ENCODE measurements around the gene GALNT2. TPM values are rescaled to one million over a fixed set of nuclear protein-coding genes. Genes with fewer than 3 reads are reported as not detected.

Gene GALNT2
- total RNA-seq, 4 donors from 2014 or later = 50.7 to 85.0 (median 71.8) TPM

- ATAC-seq (ENCODE audit: low FRiP score) = no peak
- DNase-seq (ENCODE audit: low spot score) = no peak
- no peak for TF ChIP-seq CTCF (IDR thresholded peaks at IDR 0.05)
Measured at GRCh38 chr1:230109066-230109465, 42.0 kb downstream of the GALNT2 start.

GRCh38 chr1:230109895-230110667 lies 43.0 kb downstream of the GALNT2 start:
- no peak for DNase-seq (ENCODE audit: low spot score)
- no peak for TF ChIP-seq CTCF (IDR thresholded peaks at IDR 0.05)
- ATAC-seq (ENCODE audit: low FRiP score) = no peak

GRCh38 chr1:230110971-230111370 lies 43.9 kb downstream of the GALNT2 start:
- TF ChIP-seq CTCF (IDR thresholded peaks at IDR 0.05) = no peak
- ATAC-seq (ENCODE audit: low FRiP score) (no peak), DNase-seq (ENCODE audit: low spot score) (no peak)

- no peak for TF ChIP-seq CTCF (IDR thresholded peaks at IDR 0.05)
- DNase-seq (ENCODE audit: low spot score) (no peak), ATAC-seq (ENCODE audit: low FRiP score) (no peak)
Measured at GRCh38 chr1:230112131-230112701, 45.2 kb downstream of the GALNT2 start.

GRCh38 chr1:230112782-230113181 lies 45.7 kb downstream of the GALNT2 start:
- no peak for DNase-seq (ENCODE audit: low spot score)
- TF ChIP-seq CTCF (IDR thresholded peaks at IDR 0.05) = no peak

GRCh38 chr1:230113235-230113592 lies 46.2 kb downstream of the GALNT2 start:
- no peak for DNase-seq (ENCODE audit: low spot score)
- no peak for ATAC-seq (ENCODE audit: low FRiP score)
- no peak for TF ChIP-seq CTCF (IDR thresholded peaks at IDR 0.05)

More at GRCh38 chr1:230112782-230113181, 45.7 kb downstream of the GALNT2 start:
- ATAC-seq (ENCODE audit: low FRiP score) = no peak

Data from omental fat pad (tissue), 4 donors.